Hematopoietic multipotent progenitor cell treated with erythropoietin and hydrocortisone succinate and interleukin-3 and kit ligand, for 4 days (in vitro differentiated cells): ENCODE results near the gene OR7G2.
"Not testable (repeated sequence)": the region's sequence is repeated elsewhere in the genome, so short reads cannot be mapped to it uniquely, and the experiment has no call there.

ENCODE experiments used
- DNase-seq: peaks from one replicate; pipeline ENCODE4 v3.0.0-alpha.2; 2015

The OR7G2 gene

GRCh38 chr19:9071720-9072119 lies 35.6 kb downstream of the OR7G2 start:
- DNase-seq: not testable (repeated sequence)

DNA sequence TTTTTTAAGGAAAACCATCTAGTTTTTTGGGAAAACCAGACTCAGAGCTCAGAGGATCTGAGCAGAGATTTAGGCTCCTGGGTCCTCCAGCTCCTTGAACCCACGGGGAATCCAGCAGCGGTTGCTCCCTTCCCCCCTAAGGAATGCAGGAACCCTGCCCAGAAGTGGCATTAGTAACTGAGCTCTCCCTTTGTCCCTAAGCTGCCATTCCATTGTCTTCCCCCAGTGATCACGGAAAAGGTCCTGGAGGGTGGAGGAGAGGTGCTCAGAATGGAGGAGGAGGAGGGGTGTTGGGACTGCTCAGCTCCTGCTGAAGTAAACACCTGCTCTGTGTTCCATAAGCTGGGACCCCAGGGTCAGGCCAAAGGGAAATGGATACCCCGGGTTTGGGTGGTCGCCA lies 37.2 kb downstream of the OR7G2 start:
- DNase-seq: no peak

- DNase-seq: no peak
Observed at GRCh38 chr19:9065457-9066014, 41.7 kb downstream of the OR7G2 start.

GRCh38 chr19:9061879-9062278 lies 45.4 kb downstream of the OR7G2 start:
- DNase-seq: no peak

DNA sequence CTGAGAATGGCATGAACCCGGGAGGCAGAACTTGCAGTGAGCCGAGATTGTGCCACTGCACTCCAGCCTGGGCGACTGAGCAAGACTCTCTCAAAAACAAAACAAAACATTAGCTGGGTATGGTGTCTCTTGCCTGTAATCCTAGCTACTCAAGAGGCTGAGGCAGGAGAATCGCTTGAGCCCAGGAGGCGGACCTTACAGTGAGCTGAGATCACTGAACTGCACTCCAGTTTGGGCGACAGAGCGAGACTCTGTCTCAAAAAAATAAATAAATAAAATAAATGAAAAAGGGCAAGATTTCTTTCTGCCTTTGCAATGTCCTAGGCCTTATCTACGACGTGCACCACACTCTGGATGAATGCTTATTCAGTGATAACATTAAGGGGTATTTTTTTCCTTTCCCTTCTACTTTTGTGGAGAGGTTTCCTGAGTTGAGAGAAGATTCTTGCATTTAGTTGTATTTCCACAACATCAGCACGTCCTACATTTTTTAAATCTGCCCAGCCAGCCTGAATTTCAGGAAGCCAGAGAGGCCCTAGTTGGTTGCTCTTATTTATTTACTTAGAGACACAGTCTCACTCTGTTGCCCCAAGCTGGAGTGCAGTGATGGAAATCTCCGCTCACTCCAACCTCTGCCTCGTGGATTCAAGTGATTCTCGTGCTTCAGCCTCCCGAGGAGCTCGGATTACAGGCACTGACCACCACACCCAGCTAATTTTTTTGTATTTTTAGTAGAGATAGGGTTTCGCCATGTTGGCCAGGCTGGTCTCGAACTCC lies 46.5 kb downstream of the OR7G2 start:
- DNase-seq: peak; percentile 80

GRCh38 chr19:9058905-9059667 lies 48.2 kb downstream of the OR7G2 start:
- no peak for DNase-seq

GRCh38 chr19:9057505-9058258 lies 49.6 kb downstream of the OR7G2 start:
- DNase-seq: no peak

- not testable (repeated sequence) for DNase-seq
Observed at GRCh38 chr19:9056131-9056530, 51.1 kb downstream of the OR7G2 start.

GRCh38 chr19:9054765-9055164 lies 52.5 kb downstream of the OR7G2 start:
- no peak for DNase-seq

DNA sequence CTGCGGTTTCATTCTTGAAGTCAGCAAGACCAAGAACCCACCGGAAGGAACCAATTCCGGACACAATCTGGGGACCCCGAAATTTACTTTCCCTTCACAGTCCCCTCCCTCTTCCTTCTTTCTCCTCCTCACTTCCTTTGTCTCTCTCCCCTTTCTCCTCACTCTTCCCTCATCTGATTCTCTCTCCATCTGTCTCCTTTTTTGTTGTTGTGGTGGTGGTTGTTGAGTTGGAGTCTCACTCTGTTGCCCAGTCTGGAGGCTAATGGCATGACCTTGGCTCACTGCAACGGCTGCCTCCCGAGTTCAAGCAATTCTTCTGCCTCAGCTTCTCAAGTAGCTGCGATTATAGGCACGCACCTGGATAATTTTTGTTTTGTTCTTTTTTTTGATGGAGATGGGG lies 53.1 kb downstream of the OR7G2 start:
- no peak for DNase-seq

DNA sequence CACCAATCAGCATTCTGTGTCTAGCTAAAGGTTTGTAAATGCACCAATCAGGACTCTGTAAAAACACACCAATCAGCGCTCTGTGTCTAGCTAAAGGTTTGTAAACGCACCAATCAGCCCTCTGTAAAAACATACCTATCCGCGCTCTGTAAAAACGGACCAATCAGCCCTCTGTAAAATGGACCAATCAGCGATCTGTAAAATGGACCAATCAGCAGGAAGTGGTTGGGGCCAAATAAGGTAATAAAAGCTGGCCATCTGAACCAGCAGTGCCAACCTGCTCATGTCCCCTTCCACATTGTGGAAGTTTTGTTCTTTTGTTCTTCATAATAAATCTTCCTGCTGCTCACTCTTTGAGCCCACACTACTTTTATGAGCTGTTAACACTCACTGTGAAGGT lies 53.6 kb downstream of the OR7G2 start:
- DNase-seq: not testable (repeated sequence)

GRCh38 chr19:9052894-9053293 lies 54.4 kb downstream of the OR7G2 start:
- DNase-seq: no peak
